ENCODE results near the gene MSI1.
"Not testable (repeated sequence)": the region's sequence is repeated elsewhere in the genome, so short reads cannot be mapped to it uniquely, and the experiment has no call there.

- peak; percentile 57 to 72 for TF ChIP-seq CTCF (conservative IDR thresholded peaks at IDR 0.05 in 1 of 2, IDR thresholded peaks at IDR 0.05 in 1 of 2; ENCODE audit: low read depth in 1 of 2, low read length in 2 of 2)
- TF ChIP-seq EZH2 (IDR thresholded peaks at IDR 0.05; ENCODE audit: low read length, missing control alignments) = not testable (repeated sequence)
Observed at GRCh38 chr12:120335447-120335846, 33.5 kb downstream of the MSI1 start.
